Measurements from ENCODE around the gene TMEM245.
"Not testable (repeated sequence)": the region's sequence is repeated elsewhere in the genome, so short reads cannot be mapped to it uniquely, and the experiment has no call there.

The TMEM245 gene

DNA sequence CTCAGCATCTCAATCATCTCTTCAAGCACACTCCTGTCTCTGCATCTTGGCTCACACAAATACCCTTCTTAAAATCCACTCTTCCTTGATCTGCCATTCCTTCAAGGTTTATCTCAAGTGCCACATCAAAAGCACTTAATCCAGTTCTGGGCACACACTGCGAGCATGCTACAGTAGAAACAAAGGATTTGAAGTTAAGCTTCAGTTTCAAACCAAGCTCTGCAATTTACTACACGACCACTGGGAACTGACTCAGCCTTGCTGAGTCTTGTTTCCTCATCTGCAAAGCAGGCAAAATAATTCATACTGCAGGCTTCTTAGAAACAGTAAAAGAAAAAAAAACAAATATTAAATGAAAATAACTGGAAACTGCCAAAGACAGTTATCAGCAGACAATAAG is 56.0 kb downstream of the TMEM245 start:
- DNase-seq (ENCODE audit: low read depth in 2 of 2) = no peak

- DNase-seq (ENCODE audit: low read depth in 2 of 2) = no peak
Observed at GRCh38 chr9:109062543-109062942, 57.2 kb downstream of the TMEM245 start.

GRCh38 chr9:109060191-109060590 is 59.6 kb downstream of the TMEM245 start:
- DNase-seq (ENCODE audit: low read depth in 2 of 2) = no peak

- DNase-seq (ENCODE audit: low read depth in 2 of 2) = not testable (repeated sequence)
Observed at GRCh38 chr9:109053121-109053520, 66.6 kb downstream of the TMEM245 start.

DNA sequence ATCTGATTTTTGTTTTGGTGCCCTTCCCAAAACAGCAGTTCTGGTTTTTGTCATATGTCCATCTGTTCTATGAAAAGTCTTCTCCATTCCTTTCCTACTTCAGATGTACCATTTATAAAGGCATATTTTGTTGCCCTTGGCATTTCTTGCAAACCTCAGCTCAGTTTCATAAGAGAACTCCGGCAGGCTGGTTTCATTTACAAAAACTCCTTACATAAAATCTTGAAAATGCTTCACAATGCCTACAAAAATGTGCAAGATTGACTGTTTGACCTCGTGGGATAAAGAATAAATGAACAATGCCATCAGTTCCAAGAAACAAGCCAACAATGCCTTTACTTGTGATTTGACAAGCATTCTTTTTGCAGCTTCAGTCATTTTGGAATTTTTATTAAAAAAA is 67.3 kb downstream of the TMEM245 start:
- no peak for DNase-seq (ENCODE audit: low read depth in 2 of 2)

DNA sequence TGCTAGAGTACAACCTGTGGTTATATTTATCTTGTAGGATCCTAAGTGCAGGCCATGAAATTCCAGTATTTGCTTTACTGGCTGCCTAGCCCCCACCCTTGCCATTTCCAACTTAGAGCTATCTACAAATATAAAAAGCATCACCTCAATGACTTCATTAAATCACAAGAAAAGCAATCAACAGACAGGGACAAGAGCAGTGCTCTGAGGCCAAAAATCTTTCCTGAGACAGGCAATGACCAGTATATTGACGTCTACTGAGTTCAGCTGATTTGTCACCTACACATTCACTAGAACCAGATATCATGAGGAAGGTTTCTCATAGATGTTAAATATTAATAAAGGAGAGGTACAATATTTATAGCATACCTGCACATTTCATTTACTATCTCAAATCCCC is 68.0 kb downstream of the TMEM245 start:
- DNase-seq (ENCODE audit: low read depth in 2 of 2) = no peak

DNA sequence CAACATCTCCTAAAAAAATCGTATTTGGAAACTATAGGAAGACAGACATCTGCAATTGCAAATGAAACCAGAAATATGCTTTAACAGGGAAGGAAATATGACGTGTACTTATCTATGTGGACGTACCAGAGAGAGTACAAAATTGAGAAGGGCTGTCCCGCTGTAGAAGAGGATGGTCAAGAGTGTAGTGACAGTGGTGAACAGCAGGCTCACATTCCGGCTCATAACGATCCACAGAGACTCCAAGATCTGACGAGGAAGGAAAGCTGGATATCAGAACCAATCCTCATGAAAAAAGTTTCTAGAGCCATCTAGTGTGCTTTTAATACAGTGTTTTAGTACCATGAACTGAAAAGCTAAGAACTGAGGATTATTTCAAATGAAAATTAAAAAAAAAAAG is 69.3 kb downstream of the TMEM245 start:
- no peak for DNase-seq (ENCODE audit: low read depth in 2 of 2)

- no peak for DNase-seq (ENCODE audit: low read depth in 2 of 2)
Observed at GRCh38 chr9:109048822-109049221, 70.9 kb downstream of the TMEM245 start.

GRCh38 chr9:109047259-109047658 is 72.5 kb downstream of the TMEM245 start:
- DNase-seq (ENCODE audit: low read depth in 2 of 2) = no peak

DNA sequence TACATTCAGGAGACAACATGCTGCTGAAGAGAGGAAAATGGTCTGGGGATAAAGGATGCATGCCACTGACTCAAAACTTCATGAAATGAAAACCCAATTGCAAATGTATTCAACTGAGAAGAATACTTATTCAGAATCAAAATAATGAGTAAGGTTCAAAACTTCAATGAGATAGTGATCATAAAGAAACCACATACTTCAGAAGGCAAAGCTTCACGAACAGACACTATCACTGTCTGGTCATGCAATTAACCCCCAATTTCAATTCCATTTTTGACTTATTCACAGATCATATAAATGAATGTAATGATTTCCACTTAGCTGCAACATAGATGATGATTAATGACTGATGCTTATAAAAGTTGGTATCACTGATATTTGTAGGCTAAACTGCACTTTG is 73.4 kb downstream of the TMEM245 start:
- no peak for DNase-seq (ENCODE audit: low read depth in 2 of 2)

DNA sequence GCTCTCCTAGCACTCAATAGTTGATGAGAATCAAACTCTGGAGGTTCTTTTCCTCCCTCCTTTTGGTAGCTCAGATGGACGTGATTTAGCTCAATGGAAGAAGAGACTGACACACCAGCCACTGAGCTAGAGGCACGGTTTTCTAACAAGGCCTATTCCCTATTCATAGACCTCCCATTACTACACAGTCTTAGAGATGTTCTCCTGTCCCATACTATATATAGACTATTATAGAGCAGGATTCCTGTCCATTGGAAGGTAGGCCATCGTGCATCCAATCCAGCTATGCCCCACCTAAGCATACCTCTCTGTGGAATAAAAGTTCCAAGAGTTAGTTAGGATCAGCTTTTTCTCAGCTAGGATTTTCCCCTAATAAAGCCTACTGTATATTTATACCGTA is 76.2 kb downstream of the TMEM245 start:
- DNase-seq (ENCODE audit: low read depth in 2 of 2) = no peak

GRCh38 chr9:109040571-109040970 is 79.2 kb downstream of the TMEM245 start:
- no peak for DNase-seq (ENCODE audit: low read depth in 2 of 2)

GRCh38 chr9:109039539-109039938 is 80.2 kb downstream of the TMEM245 start:
- no peak for DNase-seq (ENCODE audit: low read depth in 2 of 2)

GRCh38 chr9:109037946-109038715 is 81.6 kb downstream of the TMEM245 start:
- no peak for DNase-seq (ENCODE audit: low read depth in 2 of 2)

GRCh38 chr9:109036744-109037680 is 82.7 kb downstream of the TMEM245 start:
- no peak for DNase-seq (ENCODE audit: low read depth in 2 of 2)

DNA sequence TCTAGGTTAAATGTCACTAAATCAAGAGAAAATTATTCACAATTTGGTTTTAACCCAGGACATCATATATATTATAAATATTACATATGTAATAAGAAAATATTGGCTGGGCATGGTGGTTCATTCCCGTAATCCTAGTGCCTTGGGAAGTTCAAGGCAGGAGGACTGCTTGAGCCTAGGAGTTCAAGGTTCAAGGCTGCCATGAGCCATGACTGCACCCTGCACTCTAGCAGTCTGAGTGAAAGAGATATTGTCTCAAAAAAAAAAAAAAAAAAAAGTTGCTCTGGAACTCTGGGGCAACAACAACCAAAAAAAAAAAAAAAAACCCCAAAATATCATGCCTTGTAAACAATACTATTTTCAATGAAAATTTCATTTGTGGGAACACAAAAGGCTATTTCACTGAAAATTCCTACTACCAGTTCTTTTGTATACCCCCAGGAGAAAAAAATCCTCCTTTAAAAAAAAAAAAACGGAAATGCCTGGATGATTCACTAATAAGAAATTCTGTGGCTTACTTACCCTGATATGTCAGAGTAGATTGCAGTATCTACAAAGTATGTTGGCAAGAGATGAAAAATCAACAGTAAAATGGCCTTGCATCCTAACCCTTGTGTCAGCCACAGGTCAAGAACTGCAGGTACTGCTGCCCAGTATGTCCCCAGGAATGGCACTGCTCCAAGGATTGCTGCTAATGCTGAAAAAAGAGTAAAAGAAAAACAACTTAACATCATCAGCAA is 83.9 kb downstream of the TMEM245 start:
- DNase-seq (ENCODE audit: low read depth in 2 of 2) = no peak

- no peak for DNase-seq (ENCODE audit: low read depth in 2 of 2)
Observed at GRCh38 chr9:109033941-109034700, 85.6 kb downstream of the TMEM245 start.

- no peak for DNase-seq (ENCODE audit: low read depth in 2 of 2)
Observed at GRCh38 chr9:109031241-109031640, 88.5 kb downstream of the TMEM245 start.

GRCh38 chr9:109030426-109030825 is 89.3 kb downstream of the TMEM245 start:
- DNase-seq (ENCODE audit: low read depth in 2 of 2) = no peak

- DNase-seq (ENCODE audit: low read depth in 2 of 2) = no peak
Observed at GRCh38 chr9:109028457-109028856, 91.3 kb downstream of the TMEM245 start.

DNA sequence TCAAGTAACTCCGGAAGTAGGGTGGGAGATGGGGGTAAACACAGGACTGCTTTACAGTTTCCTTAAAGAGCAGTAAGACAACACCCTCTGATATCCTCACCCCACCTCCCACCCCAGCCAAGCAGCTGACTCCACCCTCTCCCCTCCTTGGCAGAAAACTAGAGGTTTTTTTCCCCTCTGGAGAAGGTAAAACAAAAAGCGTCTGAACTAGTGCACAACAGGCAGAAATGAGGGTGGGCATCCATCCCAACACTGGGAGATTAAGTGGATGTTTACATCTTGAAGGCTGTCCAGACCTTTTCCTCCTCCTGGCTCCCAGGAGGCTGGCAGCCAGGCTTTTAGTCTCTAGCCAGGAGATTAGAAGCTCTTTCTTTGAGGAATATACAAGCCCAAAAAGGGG is 92.6 kb downstream of the TMEM245 start:
- no peak for DNase-seq (ENCODE audit: low read depth in 2 of 2)
